ENCODE results near the gene EN2. TPM values are rescaled to one million over a fixed set of nuclear protein-coding genes. Genes with fewer than 3 reads are reported as not detected.

EN2 gene
- total RNA-seq, 2 experiments from 2014 or later, result not detected

GRCh38 chr7:155459700-155460461 lies 2.0 kb downstream of the EN2 start:
- ATAC-seq (ENCODE audit: low read depth) (no peak), DNase-seq (no peak)
- POLR2A ChIA-PET, result no interaction called here
- Mint-ChIP-seq H3K4me3 (peak overlapping the region; percentile 49), H3K4me1 (peaks cover 14% of the 10 kb centered on the region), H3K27me3 (peaks cover 83% of the 10 kb centered on the region), H3K9me3 (no peaks in the 10 kb centered on the region), H3K27ac (peak overlapping the region; percentile 80), H3K36me3 (peaks cover 2% of the 10 kb centered on the region)

DNA sequence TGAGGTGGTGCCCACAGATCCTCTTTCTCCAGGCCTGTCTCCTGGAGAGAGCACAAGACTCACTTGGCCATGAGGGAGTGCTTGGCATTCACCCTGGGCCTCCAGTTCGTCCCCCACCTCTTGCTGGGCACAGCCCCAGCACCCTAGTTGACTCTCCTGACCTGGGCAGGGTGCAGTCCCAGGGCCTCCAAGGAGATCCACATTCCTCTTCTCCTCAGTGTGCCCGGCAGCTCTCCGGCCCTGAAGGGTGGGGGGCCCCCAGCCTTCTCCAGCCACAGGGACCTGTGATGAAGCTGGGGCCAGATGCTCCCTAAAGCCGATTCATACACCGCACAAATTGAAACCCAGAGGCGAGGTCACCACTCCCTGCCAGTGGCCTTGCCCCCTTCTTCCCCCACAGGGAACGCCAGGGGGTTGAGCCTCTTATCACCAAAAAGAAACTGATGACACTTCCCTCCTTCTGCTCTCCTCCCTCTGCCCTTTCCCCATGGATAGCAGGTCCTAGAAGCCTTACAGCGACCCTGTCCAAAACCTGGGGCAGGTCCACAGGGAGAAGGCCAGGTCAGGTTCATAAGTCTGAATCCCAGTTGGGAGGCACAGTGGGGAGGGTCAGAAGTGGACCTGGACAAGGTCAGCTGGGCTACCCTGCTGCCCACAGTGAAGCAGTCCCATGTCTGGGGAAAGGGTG lies 3.1 kb downstream of the EN2 start:
- peak overlapping the region; percentile 43 for H3K27ac Mint-ChIP-seq
- H3K4me1 Mint-ChIP-seq, result peaks cover 11% of the 10 kb centered on the region
- H3K36me3 Mint-ChIP-seq, result peaks cover 2% of the 10 kb centered on the region
- ATAC-seq (ENCODE audit: low read depth) (no peak), DNase-seq (no peak)
- peaks cover 83% of the 10 kb centered on the region for H3K27me3 Mint-ChIP-seq
- POLR2A ChIA-PET, result no interaction called here
- no peak overlapping the region for H3K4me3 Mint-ChIP-seq
- H3K9me3 Mint-ChIP-seq, result no peaks in the 10 kb centered on the region

DNA sequence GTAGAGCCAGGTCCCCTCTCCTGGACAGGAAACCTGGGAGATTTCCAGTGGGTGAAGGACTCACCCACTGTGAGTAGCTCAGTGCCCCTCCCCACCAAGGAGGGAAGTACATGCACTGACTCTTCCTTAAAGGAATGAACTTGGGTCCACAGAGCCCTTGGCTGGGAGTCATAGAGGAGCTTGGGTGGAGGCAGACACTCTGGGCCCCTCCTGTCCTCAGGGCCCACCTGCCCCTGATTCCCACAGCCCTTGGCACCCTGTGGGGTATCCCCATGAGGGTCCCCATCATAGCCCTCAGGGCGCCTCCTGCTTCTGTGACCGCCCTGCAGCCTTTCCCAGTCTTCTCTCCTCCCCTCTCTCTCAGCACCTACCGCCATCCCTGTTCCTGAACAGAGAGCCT lies 3.7 kb downstream of the EN2 start:
- Mint-ChIP-seq H3K27me3 (peaks cover 81% of the 10 kb centered on the region), H3K36me3 (peaks cover 2% of the 10 kb centered on the region), H3K4me1 (peaks cover 9% of the 10 kb centered on the region), H3K4me3 (no peak overlapping the region), H3K27ac (no peak overlapping the region), H3K9me3 (no peaks in the 10 kb centered on the region)
- DNase-seq, result no peak
- no peak for ATAC-seq (ENCODE audit: low read depth)
- POLR2A ChIA-PET, result no interaction called here

DNA sequence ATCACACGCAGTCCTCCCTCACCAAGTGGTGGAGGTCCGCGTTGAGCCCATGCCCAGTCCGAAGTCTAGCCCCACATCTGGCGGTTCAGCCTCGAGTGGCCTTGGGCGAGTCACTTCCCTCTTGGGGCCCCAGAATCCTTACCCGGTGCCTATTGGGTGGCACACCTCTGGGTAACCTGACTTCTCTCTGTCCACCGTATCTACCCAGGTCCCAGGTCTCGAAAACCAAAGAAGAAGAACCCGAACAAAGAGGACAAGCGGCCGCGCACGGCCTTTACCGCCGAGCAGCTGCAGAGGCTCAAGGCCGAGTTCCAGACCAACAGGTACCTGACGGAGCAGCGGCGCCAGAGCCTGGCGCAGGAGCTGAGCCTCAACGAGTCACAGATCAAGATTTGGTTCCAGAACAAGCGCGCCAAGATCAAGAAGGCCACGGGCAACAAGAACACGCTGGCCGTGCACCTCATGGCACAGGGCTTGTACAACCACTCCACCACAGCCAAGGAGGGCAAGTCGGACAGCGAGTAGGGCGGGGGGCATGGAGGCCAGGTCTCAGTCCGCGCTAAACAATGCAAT lies 4.3 kb downstream of the EN2 start:
- Mint-ChIP-seq H3K27me3 (peaks cover 80% of the 10 kb centered on the region), H3K9me3 (no peaks in the 10 kb centered on the region), H3K4me1 (peaks cover 5% of the 10 kb centered on the region), H3K27ac (no peak overlapping the region), H3K36me3 (peaks cover 2% of the 10 kb centered on the region), H3K4me3 (no peak overlapping the region)
- POLR2A ChIA-PET, result no interaction called here
- no peak for DNase-seq
- no peak for ATAC-seq (ENCODE audit: low read depth)

DNA sequence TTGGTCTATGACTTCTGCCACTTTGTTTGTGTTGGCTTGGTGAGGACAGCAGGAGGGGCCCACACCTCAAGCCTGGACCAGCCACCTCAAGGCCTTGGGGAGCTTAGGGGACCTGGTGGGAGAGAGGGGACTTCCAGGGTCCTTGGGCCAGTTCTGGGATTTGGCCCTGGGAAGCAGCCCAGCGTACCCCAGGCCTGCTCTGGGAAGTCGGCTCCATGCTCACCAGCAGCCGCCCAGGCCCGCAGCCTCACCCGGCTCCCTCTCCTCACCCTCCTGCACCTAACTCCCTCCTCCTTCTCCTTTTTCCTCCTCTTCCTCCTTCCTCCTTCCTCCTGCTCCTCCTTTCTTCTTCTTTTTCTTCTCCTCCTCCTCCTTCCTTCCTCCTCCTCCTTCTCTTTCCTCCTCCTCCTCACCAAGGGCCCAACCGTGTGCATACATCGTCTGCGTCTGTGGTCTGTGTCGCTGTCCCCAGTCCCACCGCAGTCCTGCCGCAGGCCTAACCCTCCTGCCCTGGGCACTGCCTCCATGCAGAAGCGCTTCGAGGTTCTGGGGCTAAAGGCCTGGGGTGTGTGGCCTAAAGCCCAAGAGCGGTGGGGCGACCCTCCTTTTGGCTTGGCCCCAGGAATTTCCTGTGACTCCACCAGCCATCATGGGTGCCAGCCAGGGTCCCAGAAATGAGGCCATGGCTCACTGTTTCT lies 5.3 kb downstream of the EN2 start:
- Mint-ChIP-seq H3K4me1 (peaks cover 8% of the 10 kb centered on the region), H3K9me3 (no peaks in the 10 kb centered on the region), H3K27ac (no peak overlapping the region), H3K27me3 (peaks cover 86% of the 10 kb centered on the region), H3K36me3 (peaks cover 2% of the 10 kb centered on the region), H3K4me3 (no peak overlapping the region)
- POLR2A ChIA-PET, result no interaction called here
- DNase-seq (peak; percentile 19), ATAC-seq (ENCODE audit: low read depth) (no peak)

GRCh38 chr7:155464183-155464582 lies 6.3 kb downstream of the EN2 start:
- ATAC-seq (ENCODE audit: low read depth) (no peak), DNase-seq (no peak)
- peaks cover 6% of the 10 kb centered on the region for H3K4me1 Mint-ChIP-seq
- POLR2A ChIA-PET, result no interaction called here
- H3K36me3 Mint-ChIP-seq, result peaks cover under 1% of the 10 kb centered on the region
- peaks cover 93% of the 10 kb centered on the region for H3K27me3 Mint-ChIP-seq
- no peaks in the 10 kb centered on the region for H3K9me3 Mint-ChIP-seq
- no peak overlapping the region for H3K27ac Mint-ChIP-seq
- H3K4me3 Mint-ChIP-seq, result no peak overlapping the region

DNA sequence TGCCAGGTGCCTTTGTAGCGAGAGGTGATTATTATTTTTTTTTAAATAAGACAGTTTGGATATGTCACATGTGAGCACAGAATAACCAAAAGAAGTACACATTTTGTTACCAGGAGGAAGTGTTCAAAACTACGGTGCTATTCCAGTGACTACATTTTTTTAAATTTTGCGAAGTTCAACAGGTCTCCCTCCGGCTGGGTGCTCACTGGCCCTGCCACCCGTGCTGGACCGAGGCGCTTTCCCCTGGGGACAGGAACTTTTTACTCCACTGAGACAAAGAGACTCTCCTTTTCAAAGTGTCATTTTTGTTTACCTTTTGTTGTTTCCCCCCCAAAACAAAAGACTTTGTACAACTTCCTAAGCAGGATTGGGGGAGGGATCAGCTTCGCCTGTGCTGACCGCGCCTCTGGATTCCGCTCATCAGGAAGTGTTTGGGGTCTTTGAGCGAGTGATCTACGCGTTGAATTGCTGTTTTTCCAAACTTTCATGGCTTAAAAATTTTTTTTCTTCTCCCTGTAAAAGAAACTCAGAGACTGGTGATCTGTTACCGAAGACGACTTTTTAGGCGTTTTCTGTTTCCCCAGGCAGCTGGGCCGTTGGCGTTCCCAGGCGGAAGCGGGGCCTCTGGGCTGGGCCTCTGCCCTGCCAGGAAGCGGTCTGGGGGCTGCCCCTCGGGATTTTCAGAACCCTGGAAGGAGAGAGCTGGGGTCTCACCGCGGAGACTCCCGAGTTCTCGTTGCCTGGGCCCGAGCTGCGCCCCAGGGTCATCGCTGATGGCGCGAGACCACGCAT lies 7.2 kb downstream of the EN2 start:
- H3K36me3 Mint-ChIP-seq, result no peaks in the 10 kb centered on the region
- peaks cover 93% of the 10 kb centered on the region for H3K27me3 Mint-ChIP-seq
- DNase-seq (no peak), ATAC-seq (ENCODE audit: low read depth) (no peak)
- H3K27ac Mint-ChIP-seq, result no peak overlapping the region
- no peaks in the 10 kb centered on the region for H3K9me3 Mint-ChIP-seq
- peaks cover 4% of the 10 kb centered on the region for H3K4me1 Mint-ChIP-seq
- POLR2A ChIA-PET, result no interaction called here
- no peak overlapping the region for H3K4me3 Mint-ChIP-seq

- POLR2A ChIA-PET, result no interaction called here
- DNase-seq (no peak), ATAC-seq (ENCODE audit: low read depth) (no peak)
- H3K9me3 Mint-ChIP-seq, result no peaks in the 10 kb centered on the region
- peaks cover 94% of the 10 kb centered on the region for H3K27me3 Mint-ChIP-seq
- H3K27ac Mint-ChIP-seq, result no peak overlapping the region
- no peak overlapping the region for H3K4me3 Mint-ChIP-seq
- H3K4me1 Mint-ChIP-seq, result peaks cover 4% of the 10 kb centered on the region
- no peaks in the 10 kb centered on the region for H3K36me3 Mint-ChIP-seq
Measured at GRCh38 chr7:155465761-155466141, 7.8 kb downstream of the EN2 start.

DNA sequence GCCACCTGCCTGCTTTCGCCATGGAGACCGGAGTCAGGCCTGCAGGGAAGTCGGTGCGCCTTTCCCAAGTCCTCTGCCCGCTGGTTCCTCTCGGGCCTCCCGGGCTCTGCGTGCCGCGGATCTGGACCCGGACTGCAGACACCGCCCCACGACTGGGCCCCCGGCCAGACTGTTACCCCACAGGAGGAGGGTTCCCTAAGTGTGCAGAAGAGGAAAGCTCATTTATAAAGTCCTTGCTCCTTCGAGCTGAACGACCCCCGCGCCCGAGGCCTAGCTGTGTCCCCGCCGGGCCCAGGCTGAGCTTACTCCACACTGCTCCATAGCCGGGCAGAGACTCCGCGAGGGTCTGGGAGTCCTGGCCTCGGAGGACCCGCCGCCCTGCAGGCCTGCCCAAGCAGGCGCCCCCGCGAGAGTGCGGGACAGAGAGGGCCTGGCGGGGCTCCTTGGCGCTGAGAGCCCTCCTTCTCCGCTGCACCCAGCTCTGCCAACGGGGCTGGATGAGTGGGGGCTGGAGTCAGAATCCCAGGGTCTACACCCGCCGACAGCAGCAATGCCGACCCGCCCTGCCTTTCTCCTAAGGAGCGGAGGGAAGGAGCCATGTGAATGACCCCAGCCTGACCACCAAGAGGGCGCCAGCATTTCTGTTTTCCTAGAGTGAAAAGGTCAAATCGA lies 8.3 kb downstream of the EN2 start:
- peaks cover 4% of the 10 kb centered on the region for H3K4me1 Mint-ChIP-seq
- no peaks in the 10 kb centered on the region for H3K9me3 Mint-ChIP-seq
- DNase-seq (no peak), ATAC-seq (ENCODE audit: low read depth) (no peak)
- POLR2A ChIA-PET, result no interaction called here
- H3K27ac Mint-ChIP-seq, result no peak overlapping the region
- peaks cover 94% of the 10 kb centered on the region for H3K27me3 Mint-ChIP-seq
- no peaks in the 10 kb centered on the region for H3K36me3 Mint-ChIP-seq
- no peak overlapping the region for H3K4me3 Mint-ChIP-seq

DNA sequence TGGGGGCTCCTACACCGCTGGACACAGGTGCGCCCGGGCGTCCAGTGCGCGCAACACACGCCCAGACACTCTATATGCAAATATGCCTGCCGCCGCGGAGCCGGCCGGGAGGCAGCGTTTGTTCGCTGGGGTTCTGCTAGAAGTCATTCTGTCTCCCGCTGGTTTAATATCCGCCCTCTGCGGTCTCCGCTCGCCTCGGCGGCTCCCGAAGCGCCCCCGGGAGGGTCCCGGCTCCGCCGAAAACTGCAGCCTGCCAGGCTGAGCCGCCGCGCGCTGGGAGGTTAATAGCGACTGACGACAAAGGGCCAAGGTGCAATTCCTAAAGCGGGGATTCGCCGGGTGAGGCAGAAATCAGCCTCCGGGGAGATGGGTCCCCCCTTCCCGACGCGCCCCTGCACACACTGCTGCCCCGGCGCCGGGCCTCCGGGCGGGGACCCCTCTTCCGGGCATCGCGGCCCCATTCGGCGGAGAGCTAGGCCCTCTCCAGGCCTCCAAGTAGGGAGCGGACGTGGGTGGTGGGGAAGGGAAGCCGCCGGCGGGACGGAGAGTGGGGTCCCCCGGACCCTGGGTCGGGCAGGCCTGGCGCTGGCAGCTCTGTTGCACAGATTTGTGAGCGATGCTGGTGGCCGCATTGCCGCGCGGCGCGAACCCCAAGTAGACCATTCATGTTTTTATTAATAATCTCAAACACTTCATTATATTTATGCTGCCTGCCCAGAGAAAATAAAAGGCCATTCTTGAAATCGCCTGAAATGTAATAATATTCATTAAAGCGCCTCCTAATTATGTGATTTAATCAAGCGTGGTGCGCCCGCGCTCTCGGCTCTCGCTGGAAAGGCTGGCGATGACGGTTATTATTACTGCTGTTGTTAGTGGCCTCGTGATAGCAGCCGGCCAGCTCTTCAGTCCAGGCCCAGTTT lies 9.1 kb downstream of the EN2 start:
- peaks cover 4% of the 10 kb centered on the region for H3K4me1 Mint-ChIP-seq
- peak overlapping the region; percentile 22 for H3K4me3 Mint-ChIP-seq
- peak; percentile 60 for DNase-seq
- POLR2A ChIA-PET, result no interaction called here
- H3K27ac Mint-ChIP-seq, result no peak overlapping the region
- ATAC-seq (ENCODE audit: low read depth), result peak; percentile 31
- no peaks in the 10 kb centered on the region for H3K9me3 Mint-ChIP-seq
- H3K27me3 Mint-ChIP-seq, result peaks cover 94% of the 10 kb centered on the region
- no peaks in the 10 kb centered on the region for H3K36me3 Mint-ChIP-seq

DNA sequence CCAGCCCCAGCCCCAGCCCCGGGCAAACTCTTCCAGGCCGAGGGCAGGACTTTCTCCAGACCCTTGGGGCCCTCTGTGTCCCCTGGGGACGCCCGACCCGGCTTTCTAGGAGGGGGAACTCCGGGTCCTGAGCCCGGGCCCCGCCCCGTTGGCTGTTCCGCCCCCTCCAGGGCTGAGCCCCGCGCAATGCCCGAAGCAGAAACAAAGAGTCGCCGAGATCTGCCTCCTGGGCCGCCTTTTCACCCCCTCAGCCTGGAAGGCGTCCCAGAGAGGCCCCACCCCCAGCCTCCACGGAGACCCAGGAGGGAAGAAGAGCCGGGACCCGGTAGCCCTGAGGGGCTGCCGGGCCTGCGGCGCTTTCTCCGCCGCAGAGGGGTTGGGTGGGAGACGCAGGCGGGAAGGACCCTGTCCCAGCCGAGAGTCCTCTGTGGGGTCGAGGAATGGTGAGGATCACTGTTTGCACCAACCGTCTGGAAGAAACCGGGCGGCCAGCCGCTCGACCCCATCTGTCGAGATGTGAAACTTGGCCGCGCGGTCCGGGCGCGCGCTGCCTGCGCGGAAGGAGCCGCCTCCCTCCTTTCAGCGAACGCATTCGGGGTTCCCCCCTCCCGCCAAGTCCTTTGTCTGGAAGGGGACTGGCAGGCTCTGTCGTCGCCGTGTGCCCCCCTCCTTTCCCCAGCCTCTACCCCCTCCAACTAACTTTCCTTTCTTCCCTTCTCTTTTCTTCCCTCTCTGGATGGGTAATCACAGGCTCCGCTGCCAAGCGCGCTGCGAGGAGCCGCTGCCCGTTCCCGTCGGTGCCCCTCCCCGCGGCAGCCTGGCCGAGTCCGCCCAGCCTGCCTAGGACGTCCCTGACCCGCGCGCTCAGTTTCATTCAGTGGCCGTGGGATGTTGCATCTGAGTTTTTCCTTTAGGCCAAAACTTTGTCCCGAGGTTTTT lies 10.2 kb downstream of the EN2 start:
- Mint-ChIP-seq H3K27ac (no peak overlapping the region), H3K4me3 (no peak overlapping the region)
- peak; percentile 29 for ATAC-seq (ENCODE audit: low read depth)

More for the DNA sequence above, 10.2 kb downstream of the EN2 start:
- no peaks in the 10 kb centered on the region for H3K9me3 Mint-ChIP-seq
- peaks cover 93% of the 10 kb centered on the region for H3K27me3 Mint-ChIP-seq
- H3K36me3 Mint-ChIP-seq, result no peaks in the 10 kb centered on the region
- no peak for DNase-seq
- POLR2A ChIA-PET, result no interaction called here
- H3K4me1 Mint-ChIP-seq, result peaks cover 7% of the 10 kb centered on the region
